HCT116 (cell line): ENCODE measurements around the gene EHD1. TPM values are rescaled to one million over a fixed set of nuclear protein-coding genes. Genes with fewer than 3 reads are reported as not detected.

ENCODE experiments used
- ATAC-seq: fragments of 200-7000 bp; cut with Tn5 transposase; 2 replicates; pipeline ENCODE4 v1.9.1; 2020; ENCODE audit warnings: mild to moderate bottlenecking, moderate library complexity
- BruUV-seq: library from RNA; stranded (reverse); fragments of 400-500 nt; replicated peaks from 2 replicates; lab custom pipeline; 2021; lab: Mats Ljungman, UMichigan
- CTCF ChIA-PET: fragments of 300-600 bp; sonication (Branson Sonifier 250); formaldehyde crosslinking; loops from one replicate; lab custom pipeline; 2021; ENCODE audit warnings: antibody characterized with exemption; lab: Charles Lee
- POLR2A ChIA-PET: fragments of 300-600, 350-600 bp; sonication (Branson Sonifier 250); formaldehyde crosslinking; loops from one replicate; lab custom pipeline; 2021; ENCODE audit warnings: antibody characterized with exemption; lab: Charles Lee
- RAD21 ChIA-PET, 2 experiments: fragments of 300-600 bp; sonication (Branson Sonifier 250); formaldehyde crosslinking; loops; one replicate each; lab custom pipeline; 2023; ENCODE audit warnings: low total read pairs in 2 of 2; ENCODE audit not compliant: uncharacterized antibody in 2 of 2, unreplicated experiment in 2 of 2, low non-redundant PET in 1 of 2; lab: Charles Lee
- DNase-seq: peaks from one replicate; pipeline ENCODE4 v3.0.0-alpha.2; 2010; ENCODE audit warnings: low read depth, low spot score
- H2AFZ ChIP-seq: fragments of 200-600 bp; shearing (Covaris generic), sonication (generic); 2 replicates; pipeline ENCODE4 v1.6.1; 2017; ENCODE audit warnings: low read depth, mixed run types, mixed read lengths, antibody characterized with exemption, low read length; ENCODE audit not compliant: poor library complexity, severe bottlenecking
- H3K27ac ChIP-seq: 2 replicates; pipeline ENCODE4 v1.5.1; 2012; ENCODE audit warnings: low read depth, low read length
- H3K27me3 ChIP-seq: fragments of 200-600 bp; sonication (generic); 2 replicates; pipeline ENCODE4 v1.6.1; 2016; ENCODE audit warnings: mixed run types, low read length, mixed read lengths; ENCODE audit not compliant: insufficient read depth
- H3K36me3 ChIP-seq, 2 experiments: fragments of 200-500 bp in 1 of 2; fragments of 200-600 bp in 1 of 2; sonication (Bioruptor generic) in 1 of 2; sonication (generic) in 1 of 2; 2 replicates each; pipeline versions ENCODE4 v1.5.1 to v1.6.1; 2014 to 2016; ENCODE audit warnings: low read length in 2 of 2, inconsistent platforms in 1 of 2, mixed read lengths in 1 of 2, mixed run types in 1 of 2; ENCODE audit not compliant: insufficient read depth in 2 of 2, control insufficient read depth in 1 of 2
- H3K4me1 ChIP-seq, 2 experiments: fragments of 200-600 bp in 1 of 2; sonication (generic) in 1 of 2; 2 replicates each; pipeline versions ENCODE4 v1.5.1 to v1.6.1; 2012 to 2017; ENCODE audit warnings: low read length in 2 of 2, inconsistent platforms in 1 of 2, mild to moderate bottlenecking in 1 of 2, mixed read lengths in 1 of 2, mixed run types in 1 of 2, moderate library complexity in 1 of 2; ENCODE audit not compliant: insufficient read depth in 2 of 2, control insufficient read depth in 1 of 2
- H3K4me2 ChIP-seq: fragments of 200-600 bp; sonication (generic); 2 replicates; pipeline ENCODE4 v1.6.1; 2017; ENCODE audit warnings: mixed run types, low read length, mixed read lengths
- H3K4me3 ChIP-seq, 2 experiments: fragments of 200-600 bp in 1 of 2; sonication (generic) in 1 of 2; replicated peaks in 1 of 2; 2 replicates each; pipeline ENCODE4 v1.5.1; 2011 to 2016; ENCODE audit warnings: low read length in 2 of 2, control low read depth in 1 of 2, low read depth in 1 of 2, mild to moderate bottlenecking in 1 of 2, mixed read lengths in 1 of 2, mixed run types in 1 of 2
- H3K79me2 ChIP-seq: fragments of 200-600 bp; sonication (generic); 2 replicates; pipeline ENCODE4 v1.6.1; 2017; ENCODE audit warnings: mild to moderate bottlenecking, mixed run types, low read length, moderate library complexity, mixed read lengths; ENCODE audit not compliant: insufficient read depth
- H3K9ac ChIP-seq: fragments of 200-600 bp; sonication (generic); 2 replicates; pipeline ENCODE4 v1.6.1; 2016; ENCODE audit warnings: low read length, mixed read lengths
- H3K9me2 ChIP-seq: fragments of 200-600 bp; sonication (generic), shearing (Covaris generic); 2 replicates; pipeline ENCODE4 v1.6.1; 2017; ENCODE audit warnings: mixed run types, mild to moderate bottlenecking, moderate library complexity; ENCODE audit not compliant: insufficient read depth
- H3K9me3 ChIP-seq, 2 experiments: fragments of 200-500 bp in 1 of 2; fragments of 200-600 bp in 1 of 2; sonication (Bioruptor generic) in 1 of 2; sonication (generic) in 1 of 2; 2 replicates each; pipeline ENCODE4 v1.6.1; 2014 to 2017; ENCODE audit warnings: low read length in 2 of 2, mixed read lengths in 2 of 2, inconsistent platforms in 1 of 2, low read depth in 1 of 2, mild to moderate bottlenecking in 1 of 2, mixed run types in 1 of 2, moderate library complexity in 1 of 2; ENCODE audit not compliant: control insufficient read depth in 1 of 2, insufficient read depth in 1 of 2
- H4K20me1 ChIP-seq: fragments of 200-600 bp; sonication (generic), shearing (Covaris generic); 2 replicates; pipeline ENCODE4 v1.6.1; 2017; ENCODE audit warnings: mixed run types, mild to moderate bottlenecking, moderate library complexity; ENCODE audit not compliant: insufficient read depth
- CBX3 ChIP-seq: IDR thresholded peaks from 2 replicates; pipeline ENCODE4 v1.6.1; 2012; ENCODE audit warnings: low read depth
- CEBPB ChIP-seq: IDR thresholded peaks from 2 replicates; pipeline ENCODE4 v1.6.1; 2012; ENCODE audit warnings: low read depth
- CTCF ChIP-seq, 3 experiments: fragments of 200-600 bp in 1 of 3; sonication (generic) in 1 of 3; IDR thresholded peaks in 2 of 3; conservative IDR thresholded peaks in 1 of 3; 2 replicates each; pipeline ENCODE4 v1.5.1; 2012 to 2017; ENCODE audit warnings: low read depth in 2 of 3, low read length in 2 of 3, antibody characterized with exemption in 1 of 3, borderline replicate concordance in 1 of 3, control low read depth in 1 of 3, mild to moderate bottlenecking in 1 of 3, mixed read lengths in 1 of 3, mixed run types in 1 of 3, moderate library complexity in 1 of 3; ENCODE audit not compliant: insufficient read depth in 1 of 3
- EGR1 ChIP-seq: IDR thresholded peaks from 2 replicates; pipeline ENCODE4 v1.6.1; 2012; ENCODE audit warnings: low read depth
- ELF1 ChIP-seq: IDR thresholded peaks from 2 replicates; pipeline ENCODE4 v1.6.1; 2012; ENCODE audit warnings: low read depth, borderline replicate concordance
- MAX ChIP-seq: IDR thresholded peaks from 2 replicates; pipeline ENCODE4 v1.6.1; 2012
- POLR2A ChIP-seq: IDR thresholded peaks from 2 replicates; pipeline ENCODE4 v1.7.0; 2011; ENCODE audit warnings: borderline replicate concordance; ENCODE audit not compliant: insufficient read depth, insufficient read length; ENCODE audit errors: extremely low read depth
- POLR2AphosphoS5 ChIP-seq: IDR thresholded peaks from 2 replicates; pipeline ENCODE4 v1.6.1; 2011; ENCODE audit warnings: mild to moderate bottlenecking, low read depth, low read length, moderate library complexity
- SIN3A ChIP-seq: IDR thresholded peaks from 2 replicates; pipeline ENCODE4 v1.6.1; 2012; ENCODE audit warnings: low read depth
- SP1 ChIP-seq: IDR thresholded peaks from 2 replicates; pipeline ENCODE4 v1.6.1; 2012; ENCODE audit warnings: low read depth
- SRF ChIP-seq: IDR thresholded peaks from 2 replicates; pipeline ENCODE4 v1.6.1; 2012; ENCODE audit warnings: low read depth
- YY1 ChIP-seq: IDR thresholded peaks from 2 replicates; pipeline ENCODE4 v1.6.1; 2011; ENCODE audit warnings: low read length, low read depth, moderate library complexity, mild to moderate bottlenecking; ENCODE audit not compliant: insufficient replicate concordance; ENCODE audit errors: extremely low read depth
- ZBTB33 ChIP-seq: IDR thresholded peaks from 2 replicates; pipeline ENCODE4 v1.6.1; 2011; ENCODE audit warnings: mild to moderate bottlenecking, low read length, moderate library complexity; ENCODE audit not compliant: insufficient replicate concordance; ENCODE audit errors: extremely low read depth
- ZFX ChIP-seq: fragments of 450-650 bp; IDR thresholded peaks from 2 replicates; pipeline ENCODE4 v1.6.1; 2017
- intact Hi-C: fragments of 100-400 bp; cut with micrococcal nuclease; formaldehyde crosslinking; loops from 2 replicates; pipeline ENCODE4 v1.10.0; 2022
- total RNA-seq: library from RNA; stranded (reverse); gene quantifications from one replicate; pipeline ENCODE4 v1.2.1, GENCODE V29; 2021; ENCODE audit not compliant: unreplicated experiment
- TF ChIP-seq, protein P1 (sequence below): IDR thresholded peaks from 2 replicates; pipeline ENCODE4 v1.6.1; 2012; ENCODE audit warnings: low read depth

Gene EHD1
- total RNA-seq, 1 experiment from 2014 or later = 48.1 TPM

- Histone ChIP-seq H3K27ac (peak overlapping the region; percentile 84), H3K79me2 (peaks cover 56% of the 10 kb centered on the region), H3K9ac (peak overlapping the region; percentile 86), H3K4me1 (peaks cover 22 to 33% of the 10 kb centered on the region in 2 experiments), H3K9me2 (no peaks in the 10 kb centered on the region), H4K20me1 (no peaks in the 10 kb centered on the region), H3K9me3 (no peaks in the 10 kb centered on the region), H3K4me2 (peak overlapping the region; percentile 97), H3K36me3 (peaks cover 12 to 28% of the 10 kb centered on the region in 2 experiments), H3K4me3 (peak overlapping the region; percentile 95 to 99), H3K27me3 (no peaks in the 10 kb centered on the region), H2AFZ (no peak overlapping the region)
- no peak for DNase-seq
- BruUV-seq = no TSS peak
- peak; percentile 5 for ATAC-seq
- TF ChIP-seq MAX = no peak
- no peak for TF ChIP-seq ZFX
- no peak for TF ChIP-seq SP1
- TF ChIP-seq CBX3 = no peak
- TF ChIP-seq CEBPB = no peak
- TF ChIP-seq, protein P1, sequence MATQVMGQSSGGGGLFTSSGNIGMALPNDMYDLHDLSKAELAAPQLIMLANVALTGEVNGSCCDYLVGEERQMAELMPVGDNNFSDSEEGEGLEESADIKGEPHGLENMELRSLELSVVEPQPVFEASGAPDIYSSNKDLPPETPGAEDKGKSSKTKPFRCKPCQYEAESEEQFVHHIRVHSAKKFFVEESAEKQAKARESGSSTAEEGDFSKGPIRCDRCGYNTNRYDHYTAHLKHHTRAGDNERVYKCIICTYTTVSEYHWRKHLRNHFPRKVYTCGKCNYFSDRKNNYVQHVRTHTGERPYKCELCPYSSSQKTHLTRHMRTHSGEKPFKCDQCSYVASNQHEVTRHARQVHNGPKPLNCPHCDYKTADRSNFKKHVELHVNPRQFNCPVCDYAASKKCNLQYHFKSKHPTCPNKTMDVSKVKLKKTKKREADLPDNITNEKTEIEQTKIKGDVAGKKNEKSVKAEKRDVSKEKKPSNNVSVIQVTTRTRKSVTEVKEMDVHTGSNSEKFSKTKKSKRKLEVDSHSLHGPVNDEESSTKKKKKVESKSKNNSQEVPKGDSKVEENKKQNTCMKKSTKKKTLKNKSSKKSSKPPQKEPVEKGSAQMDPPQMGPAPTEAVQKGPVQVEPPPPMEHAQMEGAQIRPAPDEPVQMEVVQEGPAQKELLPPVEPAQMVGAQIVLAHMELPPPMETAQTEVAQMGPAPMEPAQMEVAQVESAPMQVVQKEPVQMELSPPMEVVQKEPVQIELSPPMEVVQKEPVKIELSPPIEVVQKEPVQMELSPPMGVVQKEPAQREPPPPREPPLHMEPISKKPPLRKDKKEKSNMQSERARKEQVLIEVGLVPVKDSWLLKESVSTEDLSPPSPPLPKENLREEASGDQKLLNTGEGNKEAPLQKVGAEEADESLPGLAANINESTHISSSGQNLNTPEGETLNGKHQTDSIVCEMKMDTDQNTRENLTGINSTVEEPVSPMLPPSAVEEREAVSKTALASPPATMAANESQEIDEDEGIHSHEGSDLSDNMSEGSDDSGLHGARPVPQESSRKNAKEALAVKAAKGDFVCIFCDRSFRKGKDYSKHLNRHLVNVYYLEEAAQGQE = no peak
- no peak for TF ChIP-seq SIN3A
- TF ChIP-seq ZBTB33 = no peak
- no peak for TF ChIP-seq POLR2A
- TF ChIP-seq SRF = no peak
- TF ChIP-seq EGR1 = no peak
- TF ChIP-seq YY1 = no peak
- no peak for TF ChIP-seq CTCF (IDR thresholded peaks at IDR 0.05 in 2 of 3, conservative IDR thresholded peaks at IDR 0.05 in 1 of 3; ENCODE audit: borderline replicate concordance in 1 of 3, insufficient read depth in 1 of 3, low read depth in 2 of 3, low read length in 2 of 3)
- no peak for TF ChIP-seq POLR2AphosphoS5
- no peak for TF ChIP-seq ELF1
- RAD21 ChIA-PET = interaction anchor here (0.7 to 1.4 kb wide), 2 partner anchors 22 to 29 kb away, joined by 3 read pairs; no protein-coding TSS in a partner anchor
- POLR2A ChIA-PET = interaction anchor here (1.2 to 5.5 kb wide), 4 partner anchors 13 to 31 kb away, joined by 3 to 56 read pairs (median 24); partner anchors contain the start of gene CDC42BPG
- intact Hi-C loops = loop anchor here (1.0 kb wide), 2 partner anchors 30 to 150 kb away; partner anchors contain the start of gene SNX15
- CTCF ChIA-PET = interaction anchor here (1.5 to 1.9 kb wide), 3 partner anchors 10 to 29 kb away, joined by 3 to 5 read pairs (median 4); no protein-coding TSS in a partner anchor
Observed at GRCh38 chr11:64877390-64878222, 815 bp downstream of the EHD1 start.
